Brain pericyte (primary cell): Measurements from ENCODE around the gene L3MBTL4.
"Not testable (repeated sequence)": the region's sequence is repeated elsewhere in the genome, so short reads cannot be mapped to it uniquely, and the experiment has no call there.

Experiments used
- DNase-seq: peaks from one replicate; pipeline ENCODE4 v3.0.0-alpha.2; 2012; ENCODE audit warnings: low read depth, low spot score

L3MBTL4 gene

DNA sequence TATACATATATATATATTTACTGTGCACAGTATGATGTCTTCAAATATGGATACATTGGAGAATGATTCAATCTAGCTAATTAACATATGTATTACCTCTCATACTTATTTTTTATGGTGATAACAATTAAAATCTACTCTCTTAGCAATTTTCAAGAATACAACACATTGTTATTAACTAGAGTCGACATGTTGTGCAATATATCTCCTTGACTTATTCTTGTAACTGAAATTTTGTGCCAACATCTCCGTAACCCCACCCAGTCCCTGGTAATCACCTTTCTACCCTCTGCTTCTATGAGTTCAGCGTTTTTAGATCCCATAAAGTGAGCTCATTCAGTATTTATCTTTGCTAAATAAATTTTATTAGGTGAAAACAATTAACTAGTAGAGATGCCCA, 303.0 kb downstream of the L3MBTL4 start:
- DNase-seq = no peak

DNA sequence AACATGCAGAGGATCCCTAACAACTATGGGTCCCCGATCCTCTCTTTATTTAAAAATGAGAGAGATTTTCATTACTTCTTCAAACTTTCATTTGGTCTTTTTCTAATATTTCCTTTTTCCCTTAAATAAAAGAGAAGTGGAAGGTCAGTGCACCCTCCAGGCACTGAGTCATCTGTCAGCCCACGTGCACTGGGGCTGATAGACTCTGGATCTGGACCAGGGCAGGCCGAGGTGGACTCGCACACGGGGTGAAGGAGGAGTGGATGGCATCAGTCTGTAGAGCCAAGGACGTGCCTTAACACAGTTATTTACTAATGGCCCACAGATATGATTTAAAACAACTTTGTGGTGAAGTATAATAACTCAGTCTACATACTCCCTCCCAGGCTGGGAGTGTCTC, 305.0 kb downstream of the L3MBTL4 start:
- no peak for DNase-seq

DNA sequence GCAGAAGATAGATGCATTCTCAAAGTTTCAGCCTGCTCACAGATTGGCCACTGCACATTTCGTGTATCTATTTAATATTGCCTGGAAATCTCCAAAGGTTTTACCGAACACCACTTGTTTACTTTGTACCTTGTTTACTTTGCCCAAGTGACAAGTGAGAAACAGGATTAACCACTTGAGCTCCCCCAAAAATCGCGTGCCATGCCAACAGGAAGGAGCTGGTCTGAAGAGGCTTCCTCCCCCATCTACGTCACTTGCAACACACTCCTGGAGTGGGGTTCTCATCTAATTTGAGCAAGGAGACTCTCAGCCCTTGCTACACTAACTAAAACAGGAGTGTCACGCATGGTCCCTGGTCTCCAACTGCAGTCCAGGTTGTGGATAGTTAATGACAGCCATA, 306.9 kb downstream of the L3MBTL4 start:
- no peak for DNase-seq

GRCh38 chr18:6106091-6106685, 308.5 kb downstream of the L3MBTL4 start:
- no peak for DNase-seq

GRCh38 chr18:6103741-6104140, 311.0 kb downstream of the L3MBTL4 start:
- no peak for DNase-seq

DNA sequence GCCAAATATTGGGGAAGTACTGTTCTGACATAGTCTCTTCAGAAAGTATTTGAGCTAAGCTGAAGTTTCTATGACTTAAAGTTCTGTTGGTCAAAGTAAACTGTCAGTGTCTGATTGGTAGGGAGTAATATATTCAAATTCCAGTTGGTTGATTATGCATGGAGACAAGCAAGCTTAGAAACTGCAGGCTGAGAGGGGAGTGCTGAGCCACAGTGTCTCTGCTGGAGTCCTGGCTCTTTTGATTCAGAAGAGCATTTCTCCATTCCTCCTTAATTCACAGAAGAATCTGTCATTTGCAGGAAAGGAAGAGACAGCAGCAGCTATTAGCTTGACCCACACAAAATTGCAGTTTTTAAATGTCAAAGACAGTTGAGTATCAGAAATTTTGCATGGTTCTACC, 318.0 kb downstream of the L3MBTL4 start:
- DNase-seq = no peak

GRCh38 chr18:6088432-6088831, 326.3 kb downstream of the L3MBTL4 start:
- no peak for DNase-seq

GRCh38 chr18:6086731-6087130, 328.0 kb downstream of the L3MBTL4 start:
- DNase-seq = no peak

DNA sequence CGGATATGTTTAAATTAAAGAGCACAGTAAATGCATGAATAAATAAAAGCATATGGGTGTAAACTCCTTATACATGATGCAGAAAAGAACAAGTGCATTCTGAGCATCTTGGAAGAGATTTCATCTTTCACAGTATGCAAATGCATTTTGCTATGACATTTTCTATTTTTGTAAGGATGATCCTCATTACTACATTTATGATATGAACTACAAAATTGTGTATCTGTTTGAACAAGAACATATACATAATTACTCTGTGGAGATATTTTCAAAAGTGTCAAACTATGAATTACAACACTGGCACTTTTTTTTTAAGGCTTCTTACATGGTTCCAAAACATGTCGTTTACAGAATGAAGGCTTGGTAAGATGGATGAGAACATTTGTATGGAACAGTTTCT, 335.3 kb downstream of the L3MBTL4 start:
- DNase-seq = no peak

GRCh38 chr18:6078877-6079276, 335.8 kb downstream of the L3MBTL4 start:
- DNase-seq = no peak

GRCh38 chr18:6072423-6072822, 342.3 kb downstream of the L3MBTL4 start:
- DNase-seq = not testable (repeated sequence)

DNA sequence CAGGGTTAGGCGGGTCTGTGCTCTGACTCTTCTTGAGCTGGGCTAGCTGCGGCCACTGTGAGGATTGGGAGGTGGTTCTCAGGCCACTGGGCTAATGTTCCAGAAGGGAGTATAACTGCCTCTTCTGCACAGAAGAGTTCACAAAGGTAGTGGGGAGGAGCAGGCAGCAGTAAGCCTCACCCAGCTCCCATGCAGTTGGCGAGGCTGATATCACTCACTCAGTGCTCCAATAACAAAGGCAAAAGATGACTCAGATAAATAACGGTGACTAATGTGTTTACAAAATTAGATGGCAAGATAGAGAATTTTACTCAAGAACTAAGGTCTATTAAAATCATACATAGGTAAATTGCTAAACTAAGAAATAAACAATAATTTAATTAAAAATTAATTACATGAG, 345.2 kb downstream of the L3MBTL4 start:
- DNase-seq = no peak

- DNase-seq = no peak
Observed at GRCh38 chr18:6069103-6069502, 345.6 kb downstream of the L3MBTL4 start.

- DNase-seq = no peak
Observed at GRCh38 chr18:6060149-6060548, 354.6 kb downstream of the L3MBTL4 start.

DNA sequence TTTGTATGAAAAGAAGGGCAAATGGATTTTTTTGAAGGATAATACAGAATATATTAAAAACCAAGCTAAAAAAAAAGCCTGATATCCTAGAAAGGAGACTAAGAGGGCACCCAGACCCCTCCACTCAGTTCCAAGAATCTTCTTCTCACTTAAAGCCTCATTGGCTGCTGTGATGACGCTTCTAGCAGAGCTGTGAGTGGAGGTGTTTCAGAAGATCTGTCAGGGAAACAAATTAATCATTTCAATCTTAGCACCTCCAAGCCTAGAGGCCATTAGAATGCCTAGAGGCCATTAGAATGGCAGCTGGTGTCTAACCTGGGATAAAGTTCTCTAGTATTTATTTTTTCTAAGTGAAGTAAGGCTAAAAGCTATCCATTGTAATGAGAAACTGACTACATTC, 355.2 kb downstream of the L3MBTL4 start:
- no peak for DNase-seq

- DNase-seq = no peak
Observed at GRCh38 chr18:6058941-6059340, 355.8 kb downstream of the L3MBTL4 start.

GRCh38 chr18:6057604-6058003, 357.1 kb downstream of the L3MBTL4 start:
- DNase-seq = no peak

- peak; percentile 38 for DNase-seq
Observed at GRCh38 chr18:6056171-6056910, 358.4 kb downstream of the L3MBTL4 start.

DNA sequence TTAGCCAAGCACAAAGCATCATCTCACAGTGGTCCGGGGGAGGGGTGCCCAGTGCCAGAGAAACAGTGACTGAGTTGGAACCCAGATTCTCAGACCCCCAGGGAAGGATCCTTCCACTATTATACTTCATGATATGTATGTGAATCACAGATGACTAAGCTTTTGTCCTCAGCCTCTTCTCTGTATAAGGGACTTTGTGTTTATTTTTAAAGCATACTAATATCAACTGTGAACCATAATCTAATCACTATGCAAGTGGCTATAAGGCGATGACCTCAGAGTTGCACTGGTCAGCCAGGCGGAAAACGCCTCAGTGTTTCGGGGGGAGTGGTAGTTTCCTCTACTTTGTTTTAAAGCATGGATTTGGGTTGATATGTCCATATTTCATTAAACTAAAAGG, 359.0 kb downstream of the L3MBTL4 start:
- no peak for DNase-seq

DNA sequence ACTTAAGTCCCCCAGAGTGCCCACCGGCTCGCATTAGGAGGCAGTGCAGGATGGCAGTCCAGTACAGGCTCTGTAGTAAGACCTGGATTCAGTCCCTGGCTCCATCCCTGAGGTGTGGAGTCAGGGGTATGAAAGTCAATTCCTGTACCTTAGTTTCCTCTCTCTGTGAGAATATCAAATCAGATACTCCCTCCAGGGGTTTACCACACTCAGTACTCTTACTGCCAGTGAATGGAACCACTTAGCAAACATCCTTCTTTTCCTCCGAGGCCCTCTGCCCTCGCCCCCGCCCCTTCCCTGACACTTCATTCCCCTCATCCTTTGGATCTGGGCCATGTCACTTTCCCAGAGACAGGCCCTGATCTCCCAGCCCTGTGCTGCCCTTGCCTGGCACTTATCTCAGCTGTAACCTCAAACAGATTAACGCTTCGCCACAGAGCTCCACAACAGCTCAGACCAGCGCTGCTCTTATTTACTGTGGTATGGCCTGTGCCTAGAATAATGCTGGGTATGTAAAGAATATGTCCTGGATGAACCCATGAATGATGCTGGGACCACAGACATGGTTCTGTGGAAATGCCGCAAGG, 360.4 kb downstream of the L3MBTL4 start:
- DNase-seq = no peak

DNA sequence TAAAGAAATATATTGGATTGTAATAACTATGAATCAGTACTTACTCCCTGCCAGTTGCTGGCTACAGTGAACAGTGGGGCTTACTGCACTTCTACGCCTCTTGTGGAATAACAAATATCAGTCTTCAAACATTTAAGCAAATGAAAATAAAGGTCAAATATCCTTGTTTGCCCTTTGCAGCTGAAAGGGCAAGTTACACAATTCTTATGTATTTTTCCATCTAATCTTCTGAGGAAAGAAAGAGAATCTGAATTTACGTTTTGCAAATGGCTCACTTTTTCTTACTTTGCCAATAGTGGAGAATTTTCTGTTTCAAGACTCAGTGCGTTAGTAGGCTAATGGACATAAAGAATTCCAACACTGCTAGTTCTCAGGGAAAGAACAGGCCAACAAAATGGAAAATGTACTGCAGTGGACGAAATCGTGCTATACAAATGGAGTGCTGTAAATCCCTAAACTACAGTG, 362.2 kb downstream of the L3MBTL4 start:
- no peak for DNase-seq

DNA sequence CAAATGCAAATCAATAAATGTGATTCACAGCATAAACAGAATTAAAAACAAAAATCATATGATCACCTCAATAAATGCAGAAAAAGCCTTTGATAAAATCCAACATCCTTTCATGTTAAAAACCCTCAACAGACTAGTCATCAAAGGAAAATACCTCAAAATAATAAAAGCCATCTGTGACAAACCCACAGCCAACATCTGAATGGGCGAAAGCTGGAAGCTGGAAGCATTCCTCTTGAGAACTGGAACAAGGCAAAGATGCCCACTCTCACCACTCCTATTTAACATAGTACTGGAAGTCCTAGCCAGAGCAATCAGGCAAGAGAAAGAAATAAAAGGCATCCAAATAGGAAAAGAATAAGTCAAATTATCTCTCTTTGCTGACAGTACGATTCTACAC, 367.1 kb downstream of the L3MBTL4 start:
- DNase-seq = not testable (repeated sequence)

GRCh38 chr18:6044773-6045172, 369.9 kb downstream of the L3MBTL4 start:
- no peak for DNase-seq
